OCI-LY1 (cell line): ENCODE results near the gene TBC1D26.
"Not testable (repeated sequence)": the region's sequence is repeated elsewhere in the genome, so short reads cannot be mapped to it uniquely, and the experiment has no call there.

Experiments
- H2AFZ ChIP-seq: fragments of 200-600 bp; sonication (generic), shearing (Covaris generic); 2 replicates; pipeline ENCODE4 v1.6.0; 2014; ENCODE audit warnings: antibody characterized with exemption, mild to moderate bottlenecking, low read length
- H3F3A ChIP-seq: fragments of 200-600 bp; sonication (generic), shearing (Covaris generic); 2 replicates; pipeline ENCODE4 v1.6.0; 2014; ENCODE audit warnings: mild to moderate bottlenecking, antibody characterized with exemption, low read length, moderate library complexity; ENCODE audit not compliant: insufficient read depth
- H3K27ac ChIP-seq: fragments of 200-600 bp; sonication (generic); 2 replicates; pipeline ENCODE4 v1.5.1; 2014; ENCODE audit warnings: low read length, mixed run types, mild to moderate bottlenecking, low read depth; ENCODE audit not compliant: poor library complexity, severe bottlenecking
- H3K27me3 ChIP-seq: fragments of 200-600 bp; sonication (generic); 2 replicates; pipeline ENCODE4 v1.6.0; 2014; ENCODE audit warnings: antibody characterized with exemption, mild to moderate bottlenecking, low read length, moderate library complexity; ENCODE audit not compliant: insufficient read depth
- H3K36me3 ChIP-seq: fragments of 200-600 bp; sonication (generic); 2 replicates; pipeline ENCODE4 v1.6.1; 2014; ENCODE audit warnings: mild to moderate bottlenecking, antibody characterized with exemption, low read length, moderate library complexity, mixed read lengths; ENCODE audit not compliant: insufficient read depth
- H3K4me1 ChIP-seq: fragments of 200-600 bp; sonication (generic); 2 replicates; pipeline ENCODE4 v1.5.1; 2014; ENCODE audit warnings: mild to moderate bottlenecking, low read length, moderate library complexity; ENCODE audit not compliant: insufficient read depth, severe bottlenecking
- H3K4me2 ChIP-seq: fragments of 200-600 bp; sonication (generic), shearing (Covaris generic); 2 replicates; pipeline ENCODE4 v1.6.1; 2014; ENCODE audit warnings: low read length
- H3K4me3 ChIP-seq: fragments of 200-600 bp; sonication (generic); 2 replicates; pipeline ENCODE4 v1.5.1; 2014; ENCODE audit warnings: low read length, low read depth, mild to moderate bottlenecking, mixed read lengths; ENCODE audit not compliant: poor library complexity, severe bottlenecking
- H3K79me2 ChIP-seq: fragments of 200-600 bp; shearing (Covaris generic); 2 replicates; pipeline ENCODE4 v1.6.1; 2016; ENCODE audit warnings: mixed run types, low read length, mixed read lengths; ENCODE audit not compliant: insufficient read depth
- H3K9ac ChIP-seq: fragments of 200-600 bp; sonication (generic), shearing (Covaris generic); 2 replicates; pipeline ENCODE4 v1.6.1; 2014; ENCODE audit warnings: mild to moderate bottlenecking, low read length, mixed read lengths
- H3K9me2 ChIP-seq: fragments of 200-600 bp; sonication (generic), shearing (Covaris generic); 2 replicates; pipeline ENCODE4 v1.6.1; 2014; ENCODE audit warnings: low read depth, mild to moderate bottlenecking, low read length, mixed read lengths
- H3K9me3 ChIP-seq: fragments of 200-600 bp; shearing (Covaris generic); 2 replicates; pipeline ENCODE4 v1.6.1; 2014; ENCODE audit warnings: low read length, mixed read lengths
- H4K20me1 ChIP-seq: fragments of 200-600 bp; sonication (generic), shearing (Covaris generic); 2 replicates; pipeline ENCODE4 v1.6.0; 2016; ENCODE audit warnings: mild to moderate bottlenecking, low read length; ENCODE audit not compliant: insufficient read depth
- CTCF ChIP-seq: fragments of 200-600 bp; sonication (generic), shearing (Covaris generic); IDR thresholded peaks from 2 replicates; pipeline ENCODE4 v1.5.1; 2017; ENCODE audit warnings: mild to moderate bottlenecking, antibody characterized with exemption, low read length, moderate library complexity, mixed read lengths
- EZH2 ChIP-seq: fragments of 200-600 bp; sonication (generic), shearing (Covaris generic); IDR thresholded peaks from 2 replicates; pipeline ENCODE4 v1.8.0; 2017; ENCODE audit warnings: borderline replicate concordance, mixed run types, mild to moderate bottlenecking, antibody characterized with exemption, low read length, moderate library complexity, mixed read lengths

TBC1D26 gene

GRCh38 chr17:15738066-15738465 is 6.0 kb downstream of the TBC1D26 start:
- no peak overlapping the region for H3K27ac ChIP-seq
- no peaks in the 10 kb centered on the region for H3F3A ChIP-seq
- no peaks in the 10 kb centered on the region for H3K9me3 ChIP-seq
- H3K79me2 ChIP-seq = no peaks in the 10 kb centered on the region
- H2AFZ ChIP-seq = no peak overlapping the region
- H3K9me2 ChIP-seq = no peaks in the 10 kb centered on the region
- no peaks in the 10 kb centered on the region for H3K27me3 ChIP-seq
- no peaks in the 10 kb centered on the region for H4K20me1 ChIP-seq
- H3K4me3 ChIP-seq = no peak overlapping the region
- no peak overlapping the region for H3K9ac ChIP-seq
- no peak for TF ChIP-seq CTCF
- no peak overlapping the region for H3K4me2 ChIP-seq
- no peaks in the 10 kb centered on the region for H3K36me3 ChIP-seq
- no peaks in the 10 kb centered on the region for H3K4me1 ChIP-seq

- not testable (repeated sequence) for H3K36me3 ChIP-seq
Measured at GRCh38 chr17:15739259-15739658, 7.2 kb downstream of the TBC1D26 start.

GRCh38 chr17:15740041-15740440 is 8.0 kb downstream of the TBC1D26 start:
- not testable (repeated sequence) for H3K9ac ChIP-seq, H3F3A ChIP-seq, H3K9me2 ChIP-seq, H3K27me3 ChIP-seq, H3K4me3 ChIP-seq, H2AFZ ChIP-seq, H3K4me2 ChIP-seq, H3K4me1 ChIP-seq, H3K79me2 ChIP-seq, H3K9me3 ChIP-seq, H3K36me3 ChIP-seq, H3K27ac ChIP-seq, H4K20me1 ChIP-seq

More at GRCh38 chr17:15739259-15739658, 7.2 kb downstream of the TBC1D26 start:
- not testable (repeated sequence) for H3K4me3 ChIP-seq, H4K20me1 ChIP-seq, H3K9me2 ChIP-seq, H3F3A ChIP-seq, H3K79me2 ChIP-seq, H3K9me3 ChIP-seq, H3K9ac ChIP-seq, H3K4me2 ChIP-seq, H3K27ac ChIP-seq, H3K27me3 ChIP-seq, H3K4me1 ChIP-seq, H2AFZ ChIP-seq

GRCh38 chr17:15740570-15741120 is 8.6 kb downstream of the TBC1D26 start:
- H4K20me1 ChIP-seq = no peaks in the 10 kb centered on the region
- no peak overlapping the region for H3K4me2 ChIP-seq
- H3K36me3 ChIP-seq = no peaks in the 10 kb centered on the region
- H3K9ac ChIP-seq = no peak overlapping the region
- H3F3A ChIP-seq = no peaks in the 10 kb centered on the region
- H3K27ac ChIP-seq = no peak overlapping the region
- no peak overlapping the region for H2AFZ ChIP-seq
- H3K9me2 ChIP-seq = no peaks in the 10 kb centered on the region
- H3K4me1 ChIP-seq = no peaks in the 10 kb centered on the region
- H3K9me3 ChIP-seq = no peaks in the 10 kb centered on the region
- no peak for TF ChIP-seq CTCF
- TF ChIP-seq EZH2 = no peak
- no peak overlapping the region for H3K4me3 ChIP-seq
- no peaks in the 10 kb centered on the region for H3K79me2 ChIP-seq
- H3K27me3 ChIP-seq = no peaks in the 10 kb centered on the region
